ENCODE results near the gene MACROD1.

The MACROD1 gene

DNA sequence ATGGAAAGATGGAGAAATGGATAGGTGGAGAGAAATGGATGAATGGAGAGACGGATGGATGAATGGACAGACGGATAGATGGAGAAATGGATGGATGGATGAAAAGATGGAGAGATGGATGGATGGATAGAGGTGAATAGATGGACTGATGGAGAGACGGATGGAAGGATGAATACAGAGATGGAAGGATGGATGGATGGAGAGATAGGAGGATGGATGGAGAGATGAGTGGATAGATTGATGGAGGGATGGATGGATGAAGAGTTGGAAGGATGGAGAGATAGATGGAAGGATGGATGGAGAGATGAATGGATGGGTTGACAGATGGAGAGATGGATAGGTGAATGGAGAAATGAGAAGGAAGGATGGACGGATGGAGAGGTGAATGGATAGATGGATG, 66.5 kb downstream of the MACROD1 start:
- no peak overlapping the region for H3K9ac ChIP-seq (ENCODE audit: low read depth, low read length)
- no peak overlapping the region for H3K4me2 ChIP-seq (ENCODE audit: low read length)
- peaks cover 17% of the 10 kb centered on the region for H3K4me1 ChIP-seq (ENCODE audit: control insufficient read depth, insufficient read depth, low read length)
- no peaks in the 10 kb centered on the region for H3K9me3 ChIP-seq (replicated peaks; ENCODE audit: low read length)
- H3K36me3 ChIP-seq (ENCODE audit: insufficient read depth, low read length): no peaks in the 10 kb centered on the region
- peaks cover 42% of the 10 kb centered on the region for H3K27me3 ChIP-seq (ENCODE audit: control insufficient read depth, insufficient read depth, low read length)
- no peak overlapping the region for H3K4me3 ChIP-seq (ENCODE audit: low read length)

GRCh38 chr11:64098318-64098831, 67.5 kb downstream of the MACROD1 start:
- H3K27me3 ChIP-seq (ENCODE audit: control insufficient read depth, insufficient read depth, low read length): peaks cover 42% of the 10 kb centered on the region
- no peak overlapping the region for H3K9ac ChIP-seq (ENCODE audit: low read depth, low read length)
- H3K4me3 ChIP-seq (ENCODE audit: low read length): no peak overlapping the region
- peaks cover 26% of the 10 kb centered on the region for H3K4me1 ChIP-seq (ENCODE audit: control insufficient read depth, insufficient read depth, low read length)
- H3K4me2 ChIP-seq (ENCODE audit: low read length): no peak overlapping the region
- H3K36me3 ChIP-seq (ENCODE audit: insufficient read depth, low read length): no peaks in the 10 kb centered on the region
- no peaks in the 10 kb centered on the region for H3K9me3 ChIP-seq (replicated peaks; ENCODE audit: low read length)

DNA sequence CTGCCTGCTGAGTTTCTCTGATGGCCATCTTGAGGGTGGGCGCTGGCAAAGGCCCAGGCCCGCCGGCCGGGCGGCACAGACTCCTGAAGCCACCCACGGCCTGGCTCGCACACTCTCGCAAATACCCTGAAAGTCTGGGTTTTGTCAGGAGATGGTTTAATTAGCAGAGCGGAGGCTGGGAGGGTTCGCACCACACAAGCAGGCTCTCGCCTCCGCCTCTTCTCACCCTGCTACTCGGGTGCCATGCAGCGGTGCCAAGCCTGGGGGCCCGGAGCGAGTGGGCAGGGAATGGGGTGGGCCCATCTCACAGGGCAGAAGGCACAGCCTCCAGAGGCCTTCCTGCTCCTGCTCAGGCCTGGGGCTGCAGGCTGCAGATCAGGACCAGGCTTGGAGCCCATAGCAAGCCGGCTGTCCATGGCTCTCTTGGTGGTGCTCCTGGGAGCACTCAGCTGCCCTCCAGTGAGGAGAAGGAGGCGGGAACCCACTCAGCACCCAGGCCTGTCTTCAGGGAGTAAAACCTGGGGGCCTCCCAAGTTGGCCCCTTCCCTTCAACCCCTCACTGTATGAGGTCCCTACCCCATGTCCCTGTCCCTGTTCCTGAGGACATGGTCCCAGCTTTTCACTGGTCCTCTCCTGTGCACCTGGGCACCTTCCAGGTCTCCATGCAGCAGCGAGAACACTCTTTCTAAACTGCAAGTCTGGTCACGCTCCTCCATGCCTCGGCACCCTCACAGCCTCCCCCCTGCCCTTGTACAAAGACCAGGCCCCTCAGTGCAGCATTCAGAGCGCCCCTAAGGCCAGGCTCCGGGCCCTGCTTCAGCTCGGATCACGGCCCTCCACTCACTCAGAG, 68.2 kb downstream of the MACROD1 start:
- Histone ChIP-seq H3K36me3 (ENCODE audit: insufficient read depth, low read length) (no peaks in the 10 kb centered on the region), H3K9me3 (replicated peaks; ENCODE audit: low read length) (no peaks in the 10 kb centered on the region), H3K4me1 (ENCODE audit: control insufficient read depth, insufficient read depth, low read length) (peaks cover 26% of the 10 kb centered on the region), H3K4me3 (ENCODE audit: low read length) (no peak overlapping the region), H3K4me2 (ENCODE audit: low read length) (no peak overlapping the region), H3K9ac (ENCODE audit: low read depth, low read length) (no peak overlapping the region), H3K27me3 (ENCODE audit: control insufficient read depth, insufficient read depth, low read length) (peaks cover 42% of the 10 kb centered on the region)

DNA sequence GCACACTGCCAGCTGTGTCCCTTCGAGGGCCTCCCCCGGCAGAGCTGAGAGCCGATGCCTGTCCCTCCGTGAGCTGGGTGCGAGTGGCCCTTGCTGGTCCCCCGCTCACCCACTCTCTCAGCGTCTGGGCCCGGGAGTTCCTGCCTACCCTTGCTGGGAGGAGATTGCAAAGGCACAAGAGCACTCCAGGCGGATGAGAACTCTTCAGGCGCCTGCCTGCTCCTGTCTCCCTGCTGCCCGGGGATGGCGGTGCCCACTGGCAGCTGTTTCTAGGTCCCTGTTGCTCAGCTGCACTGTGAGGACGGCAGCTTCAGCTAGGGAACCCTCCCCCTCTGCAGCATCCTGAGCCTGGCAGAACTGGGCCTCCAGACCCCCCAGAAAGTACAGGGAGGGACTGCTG, 69.1 kb downstream of the MACROD1 start:
- H3K36me3 ChIP-seq (ENCODE audit: insufficient read depth, low read length): no peaks in the 10 kb centered on the region
- peaks cover 34% of the 10 kb centered on the region for H3K27me3 ChIP-seq (ENCODE audit: control insufficient read depth, insufficient read depth, low read length)
- no peaks in the 10 kb centered on the region for H3K9me3 ChIP-seq (replicated peaks; ENCODE audit: low read length)
- H3K4me1 ChIP-seq (ENCODE audit: control insufficient read depth, insufficient read depth, low read length): peaks cover 20% of the 10 kb centered on the region
- no peak overlapping the region for H3K9ac ChIP-seq (ENCODE audit: low read depth, low read length)
- no peak overlapping the region for H3K4me3 ChIP-seq (ENCODE audit: low read length)
- H3K4me2 ChIP-seq (ENCODE audit: low read length): no peak overlapping the region

DNA sequence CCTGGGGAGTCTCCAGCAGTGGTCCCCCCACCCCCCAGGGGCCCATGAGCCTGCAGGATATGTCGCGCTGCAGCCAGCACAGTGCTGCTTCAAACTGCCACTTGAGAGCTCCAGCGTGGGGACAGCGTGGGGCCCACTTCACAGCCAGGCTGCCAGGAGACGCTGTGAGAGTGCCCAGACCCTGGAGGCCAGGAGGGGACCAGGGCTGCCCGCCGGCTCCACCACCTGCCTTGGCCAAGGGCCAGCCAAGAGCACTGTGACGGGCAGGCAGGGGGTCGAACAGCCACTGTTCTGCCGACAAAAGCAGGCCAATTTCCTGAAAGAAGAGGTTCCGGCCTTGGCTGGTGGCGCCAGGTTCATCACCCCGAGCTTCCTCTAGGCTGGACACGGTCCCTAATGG, 70.0 kb downstream of the MACROD1 start:
- H3K4me3 ChIP-seq (ENCODE audit: low read length): no peak overlapping the region
- peaks cover 15% of the 10 kb centered on the region for H3K4me1 ChIP-seq (ENCODE audit: control insufficient read depth, insufficient read depth, low read length)
- H3K4me2 ChIP-seq (ENCODE audit: low read length): no peak overlapping the region
- no peaks in the 10 kb centered on the region for H3K9me3 ChIP-seq (replicated peaks; ENCODE audit: low read length)
- H3K36me3 ChIP-seq (ENCODE audit: insufficient read depth, low read length): no peaks in the 10 kb centered on the region
- H3K9ac ChIP-seq (ENCODE audit: low read depth, low read length): no peak overlapping the region
- H3K27me3 ChIP-seq (ENCODE audit: control insufficient read depth, insufficient read depth, low read length): peaks cover 26% of the 10 kb centered on the region

DNA sequence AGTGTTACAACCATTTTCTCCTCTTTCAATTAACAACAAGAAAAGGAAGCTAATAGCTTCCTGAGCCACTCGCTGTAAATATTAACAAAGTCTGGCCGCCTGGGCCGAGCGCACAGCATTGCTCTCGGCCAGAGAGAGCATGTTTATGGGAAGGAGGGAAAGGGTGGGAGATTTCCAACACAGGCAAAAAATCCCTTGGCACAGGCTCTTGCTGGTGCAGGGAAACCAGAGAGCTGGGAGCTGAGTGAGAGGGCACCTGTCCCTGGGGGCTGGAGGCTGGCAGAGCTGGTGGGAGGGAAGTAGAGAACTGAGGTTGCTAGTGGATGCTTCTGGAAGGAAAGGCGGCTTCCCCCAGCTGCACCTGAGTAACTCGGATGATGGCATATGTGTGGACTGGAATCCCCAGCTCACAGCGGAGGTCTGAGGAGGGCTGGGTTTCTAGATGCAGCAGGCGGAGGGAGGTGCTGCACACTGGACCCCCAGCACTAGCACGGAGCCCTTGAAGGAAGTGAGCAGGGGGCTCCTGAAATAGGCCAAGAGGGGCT, 70.6 kb downstream of the MACROD1 start:
- H3K4me3 ChIP-seq (ENCODE audit: low read length): no peak overlapping the region
- peaks cover 22% of the 10 kb centered on the region for H3K27me3 ChIP-seq (ENCODE audit: control insufficient read depth, insufficient read depth, low read length)

DNA sequence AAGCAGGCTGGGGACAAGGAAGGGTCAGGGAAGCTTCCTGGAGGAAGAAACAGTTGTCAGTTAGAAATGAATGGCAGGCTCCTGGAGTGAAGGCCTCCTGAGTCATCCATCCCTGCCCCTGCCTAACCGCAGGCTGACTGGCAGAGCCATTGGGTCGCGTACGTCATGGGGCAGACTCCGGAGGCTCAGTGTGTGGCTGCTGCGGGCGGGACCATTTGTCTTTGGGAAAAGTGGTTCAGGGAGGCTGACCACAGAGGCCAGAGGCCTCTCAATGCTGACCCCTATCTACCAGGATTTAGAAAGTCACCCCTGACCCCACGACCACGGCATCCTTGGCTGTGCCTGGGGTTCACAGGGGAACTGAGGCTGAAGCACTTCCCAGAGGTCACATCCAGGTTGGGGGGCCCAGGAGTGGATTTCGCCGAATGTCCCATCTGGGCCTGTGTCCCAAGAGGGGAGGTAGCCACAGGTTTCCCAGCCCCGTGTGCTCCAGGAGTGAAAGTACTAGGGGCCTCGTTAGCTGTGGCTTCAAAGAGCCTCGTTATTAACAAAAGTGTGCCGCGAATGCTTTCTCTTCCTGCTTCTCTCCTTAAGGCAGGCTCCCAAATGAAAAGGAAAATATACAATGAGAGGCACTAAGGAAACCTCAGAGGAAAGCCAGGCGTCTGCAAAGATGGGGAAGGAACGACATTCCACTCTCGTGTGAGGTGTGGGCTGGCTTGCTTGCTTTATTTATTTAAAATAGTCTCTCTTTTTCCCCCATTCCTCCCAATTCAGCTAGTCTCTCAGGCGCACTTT, 71.3 kb downstream of the MACROD1 start:
- H3K9ac ChIP-seq (ENCODE audit: low read depth, low read length): no peak overlapping the region
- H3K9me3 ChIP-seq (replicated peaks; ENCODE audit: low read length): no peaks in the 10 kb centered on the region
- H3K36me3 ChIP-seq (ENCODE audit: insufficient read depth, low read length): no peaks in the 10 kb centered on the region
- peak overlapping the region; percentile 27 for H3K4me3 ChIP-seq (ENCODE audit: low read length)
- peaks cover 17% of the 10 kb centered on the region for H3K27me3 ChIP-seq (ENCODE audit: control insufficient read depth, insufficient read depth, low read length)
- no peak overlapping the region for H3K4me2 ChIP-seq (ENCODE audit: low read length)
- H3K4me1 ChIP-seq (ENCODE audit: control insufficient read depth, insufficient read depth, low read length): peaks cover 15% of the 10 kb centered on the region

More for the DNA sequence above, 70.6 kb downstream of the MACROD1 start:
- no peaks in the 10 kb centered on the region for H3K9me3 ChIP-seq (replicated peaks; ENCODE audit: low read length)
- no peak overlapping the region for H3K9ac ChIP-seq (ENCODE audit: low read depth, low read length)
- H3K4me1 ChIP-seq (ENCODE audit: control insufficient read depth, insufficient read depth, low read length): peaks cover 15% of the 10 kb centered on the region
- no peaks in the 10 kb centered on the region for H3K36me3 ChIP-seq (ENCODE audit: insufficient read depth, low read length)
- no peak overlapping the region for H3K4me2 ChIP-seq (ENCODE audit: low read length)

DNA sequence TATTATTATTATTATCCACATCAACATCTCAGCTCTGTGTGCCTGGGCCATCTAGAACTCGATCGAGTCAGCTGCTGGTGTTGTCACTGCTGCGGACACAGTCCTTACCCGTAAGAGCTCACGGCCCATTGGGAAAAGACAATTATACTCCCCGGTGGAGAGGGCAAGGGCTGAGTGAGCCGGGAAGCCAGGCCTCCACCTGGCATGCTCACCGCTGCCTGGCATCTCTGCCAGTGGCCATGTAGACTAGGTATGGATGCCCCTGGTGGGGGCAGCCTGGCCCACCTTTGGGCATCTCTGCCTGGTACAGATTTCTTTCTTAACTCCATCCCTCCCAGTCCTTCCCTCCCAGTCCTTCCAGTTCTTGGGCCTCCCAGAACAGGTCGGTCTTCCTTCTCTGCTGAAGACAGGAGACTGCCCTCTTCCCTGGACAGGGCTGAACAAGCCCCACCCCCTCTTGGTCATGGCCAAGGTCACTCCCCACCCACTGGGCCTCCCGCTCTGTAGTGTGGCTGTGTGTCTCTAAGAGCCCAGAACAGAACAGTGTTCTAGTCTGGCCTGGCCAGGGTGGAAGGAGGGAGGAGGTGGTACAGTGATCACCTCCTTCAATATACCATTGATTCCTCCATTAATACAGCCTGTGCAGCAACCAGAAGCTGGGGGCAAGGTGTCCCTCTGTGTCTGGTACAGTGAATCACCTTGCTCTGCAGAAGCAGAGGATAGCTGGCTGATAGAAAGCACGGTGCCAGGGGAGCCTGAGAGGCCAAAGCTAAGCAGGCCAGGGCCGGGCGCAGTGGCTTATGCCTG, 72.5 kb downstream of the MACROD1 start:
- Histone ChIP-seq H3K4me2 (ENCODE audit: low read length) (no peak overlapping the region), H3K9me3 (replicated peaks; ENCODE audit: low read length) (no peaks in the 10 kb centered on the region), H3K36me3 (ENCODE audit: insufficient read depth, low read length) (no peaks in the 10 kb centered on the region), H3K27me3 (ENCODE audit: control insufficient read depth, insufficient read depth, low read length) (peaks cover 5% of the 10 kb centered on the region), H3K9ac (ENCODE audit: low read depth, low read length) (no peak overlapping the region), H3K4me1 (ENCODE audit: control insufficient read depth, insufficient read depth, low read length) (peaks cover 15% of the 10 kb centered on the region), H3K4me3 (ENCODE audit: low read length) (no peak overlapping the region)

- Histone ChIP-seq H3K4me2 (ENCODE audit: low read length) (no peak overlapping the region), H3K36me3 (ENCODE audit: insufficient read depth, low read length) (no peaks in the 10 kb centered on the region), H3K4me1 (ENCODE audit: control insufficient read depth, insufficient read depth, low read length) (peaks cover 15% of the 10 kb centered on the region), H3K27me3 (ENCODE audit: control insufficient read depth, insufficient read depth, low read length) (no peaks in the 10 kb centered on the region), H3K9me3 (replicated peaks; ENCODE audit: low read length) (no peaks in the 10 kb centered on the region), H3K4me3 (ENCODE audit: low read length) (no peak overlapping the region), H3K9ac (ENCODE audit: low read depth, low read length) (no peak overlapping the region)
Measured at GRCh38 chr11:64092761-64093136, 73.2 kb downstream of the MACROD1 start.

- Histone ChIP-seq H3K4me1 (ENCODE audit: control insufficient read depth, insufficient read depth, low read length) (peaks cover 15% of the 10 kb centered on the region), H3K4me2 (ENCODE audit: low read length) (no peak overlapping the region), H3K9ac (ENCODE audit: low read depth, low read length) (no peak overlapping the region)
Measured at GRCh38 chr11:64092111-64092760, 73.7 kb downstream of the MACROD1 start.

More at GRCh38 chr11:64092111-64092760, 73.7 kb downstream of the MACROD1 start:
- no peaks in the 10 kb centered on the region for H3K36me3 ChIP-seq (ENCODE audit: insufficient read depth, low read length)
- no peaks in the 10 kb centered on the region for H3K27me3 ChIP-seq (ENCODE audit: control insufficient read depth, insufficient read depth, low read length)
- H3K9me3 ChIP-seq (replicated peaks; ENCODE audit: low read length): no peaks in the 10 kb centered on the region
- H3K4me3 ChIP-seq (ENCODE audit: low read length): no peak overlapping the region

All from skeletal muscle satellite cell (primary cell).